Activated CD8-positive, alpha-beta memory T cell treated with anti-CD3 and anti-CD28 coated beads, Interleukin-2, amount 50 U/mL, for 24 hours (primary cell): Measurements from ENCODE around the gene ABHD4.
"Not testable (repeated sequence)": the region's sequence is repeated elsewhere in the genome, so short reads cannot be mapped to it uniquely, and the experiment has no call there.

Source experiments
- DNase-seq: peaks from one replicate; pipeline ENCODE4 v3.0.0-alpha.2; 2020; ENCODE audit errors: extremely low read depth

Gene ABHD4

GRCh38 chr14:22561661-22562579, 36.2 kb upstream of the ABHD4 start:
- DNase-seq = no peak

GRCh38 chr14:22563987-22564386, 34.1 kb upstream of the ABHD4 start:
- no peak for DNase-seq

DNA sequence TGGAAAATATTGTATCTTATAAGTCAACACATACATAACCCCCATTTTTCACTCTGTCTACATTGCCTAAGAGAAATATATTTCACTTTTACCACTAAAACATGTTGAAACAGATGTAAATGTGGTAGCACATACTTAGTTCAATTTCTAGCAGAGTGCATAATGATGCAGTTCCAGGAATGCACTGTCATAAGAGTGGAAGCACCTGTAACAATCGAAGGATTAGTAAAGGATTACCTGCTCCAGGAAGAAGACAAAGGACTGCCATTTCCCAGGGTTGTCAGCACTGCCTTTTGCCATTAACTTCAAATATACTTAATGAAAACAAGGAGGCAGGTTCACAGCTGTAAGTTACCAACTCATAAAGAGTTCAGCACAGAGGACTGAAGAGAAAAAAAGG, 33.6 kb upstream of the ABHD4 start:
- DNase-seq = no peak

DNA sequence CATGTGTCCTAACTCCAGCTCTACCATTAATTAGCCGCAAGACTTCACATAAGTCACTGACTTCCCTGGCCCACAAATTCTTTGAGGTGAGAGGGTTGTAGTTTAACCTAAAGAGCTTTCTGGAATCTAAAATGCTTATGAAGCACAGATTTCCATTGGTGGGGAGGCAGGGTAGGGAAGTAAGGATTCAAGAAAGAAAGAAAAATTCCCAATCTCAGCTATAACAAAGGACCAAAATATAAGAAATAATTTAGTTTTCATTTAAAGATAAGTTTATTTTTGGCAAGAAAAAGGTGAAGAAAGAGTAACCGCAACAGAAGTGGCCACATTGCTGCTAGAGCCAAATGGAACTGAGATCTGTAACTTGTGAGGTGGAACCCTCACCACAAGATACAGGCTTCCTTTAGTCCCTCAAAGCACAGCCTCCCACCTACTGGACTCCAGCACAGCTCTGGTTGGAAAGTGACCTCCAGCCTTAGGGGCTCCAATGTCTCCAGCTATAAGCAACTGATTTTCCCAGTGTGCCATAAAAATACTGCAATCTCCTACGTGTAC, 32.6 kb upstream of the ABHD4 start:
- DNase-seq = no peak

DNA sequence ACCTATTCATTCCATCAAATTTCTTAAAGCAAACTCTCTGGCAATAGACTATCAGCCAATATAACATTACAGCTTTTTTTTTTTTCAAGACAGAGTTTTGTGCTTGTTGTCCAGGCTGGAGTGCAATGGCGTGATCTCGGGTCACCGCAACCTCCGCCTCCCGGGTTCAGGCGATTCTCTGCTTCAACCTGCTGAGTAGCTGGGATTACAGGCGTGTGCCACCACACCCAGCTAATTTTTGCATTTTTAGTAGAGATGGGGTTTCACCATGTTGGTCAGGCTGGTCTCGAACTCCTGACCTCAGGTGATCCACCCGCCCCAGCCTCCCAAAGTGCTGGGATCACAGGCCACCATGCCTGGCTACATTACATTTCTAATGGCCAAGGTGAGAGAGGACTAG, 31.8 kb upstream of the ABHD4 start:
- DNase-seq = not testable (repeated sequence)

DNA sequence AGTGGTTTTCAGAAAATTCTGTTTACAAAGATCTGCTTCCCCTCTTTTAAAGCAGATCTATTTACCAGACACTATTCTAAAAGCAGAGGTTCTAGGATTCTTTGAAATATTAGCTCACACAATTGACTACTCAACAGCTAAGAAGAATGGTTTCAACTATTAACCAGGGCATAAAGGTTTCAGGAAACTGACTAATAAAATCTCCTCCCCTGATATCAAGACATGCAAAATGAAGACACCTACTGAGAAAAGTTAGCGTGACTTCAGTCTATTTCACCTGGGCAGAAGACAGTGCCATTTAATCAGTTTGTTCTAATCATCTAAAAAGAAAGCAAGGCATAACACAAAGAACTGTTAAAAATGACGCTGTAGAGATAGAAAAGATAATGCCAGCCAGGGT, 31.3 kb upstream of the ABHD4 start:
- DNase-seq = no peak

GRCh38 chr14:22567437-22567836, 30.7 kb upstream of the ABHD4 start:
- no peak for DNase-seq

GRCh38 chr14:22569106-22569736, 28.9 kb upstream of the ABHD4 start:
- DNase-seq = no peak

DNA sequence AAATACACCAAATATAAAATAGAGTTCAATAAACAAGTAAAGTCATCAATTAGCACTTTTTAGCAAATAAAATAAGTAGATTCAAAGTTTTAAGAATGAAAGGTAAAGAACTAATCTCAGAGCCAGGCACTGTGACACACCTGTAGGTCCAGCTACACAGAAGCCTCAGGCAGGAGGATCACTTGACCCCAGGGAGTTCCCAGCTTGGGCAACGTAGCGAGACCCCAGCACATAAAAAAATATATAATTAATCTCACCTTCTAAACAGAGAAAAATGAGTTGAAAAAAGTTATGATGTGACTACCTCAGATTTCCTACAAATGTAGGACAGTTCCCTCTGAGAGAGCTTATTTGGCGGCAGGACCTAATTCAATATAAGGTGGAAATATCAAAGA, 28.4 kb upstream of the ABHD4 start:
- DNase-seq = no peak

DNA sequence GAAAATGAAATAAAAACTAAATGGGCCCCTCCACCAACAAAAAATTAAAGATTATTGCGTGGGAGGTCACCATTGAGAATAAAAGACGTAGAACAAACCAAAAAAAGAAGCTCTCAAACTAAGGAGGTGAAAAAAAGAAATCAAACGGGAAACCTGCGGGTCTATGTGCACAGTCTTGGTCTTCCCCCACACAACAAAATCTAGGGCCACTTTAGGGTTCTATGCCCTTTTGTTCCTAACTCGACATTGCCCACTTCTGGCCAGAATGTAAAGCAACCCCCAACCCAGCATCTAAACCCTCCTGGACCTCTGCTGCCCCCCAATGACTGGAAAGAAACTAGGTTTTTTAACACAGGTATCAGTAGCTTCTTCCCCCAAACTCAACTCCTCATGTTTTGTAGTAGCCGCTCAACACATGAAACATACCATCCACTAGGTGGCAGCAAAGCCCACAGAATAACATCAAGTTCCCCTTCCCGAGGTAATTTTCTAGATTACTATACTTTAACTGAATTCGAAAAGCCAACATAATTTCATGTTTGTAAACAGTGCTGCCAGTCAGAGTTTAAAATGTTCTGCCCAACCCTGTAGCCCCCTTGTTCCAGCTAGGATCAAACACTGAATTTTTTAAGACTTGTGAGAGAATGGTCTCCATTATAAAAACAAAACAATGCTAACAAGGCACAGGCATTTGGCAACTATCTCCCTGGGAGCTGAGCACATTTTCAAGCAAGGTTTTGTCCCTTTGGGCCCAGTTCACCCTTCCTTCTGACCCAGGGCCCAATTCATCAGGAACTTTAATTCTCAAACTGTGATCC, 27.8 kb upstream of the ABHD4 start:
- no peak for DNase-seq

DNA sequence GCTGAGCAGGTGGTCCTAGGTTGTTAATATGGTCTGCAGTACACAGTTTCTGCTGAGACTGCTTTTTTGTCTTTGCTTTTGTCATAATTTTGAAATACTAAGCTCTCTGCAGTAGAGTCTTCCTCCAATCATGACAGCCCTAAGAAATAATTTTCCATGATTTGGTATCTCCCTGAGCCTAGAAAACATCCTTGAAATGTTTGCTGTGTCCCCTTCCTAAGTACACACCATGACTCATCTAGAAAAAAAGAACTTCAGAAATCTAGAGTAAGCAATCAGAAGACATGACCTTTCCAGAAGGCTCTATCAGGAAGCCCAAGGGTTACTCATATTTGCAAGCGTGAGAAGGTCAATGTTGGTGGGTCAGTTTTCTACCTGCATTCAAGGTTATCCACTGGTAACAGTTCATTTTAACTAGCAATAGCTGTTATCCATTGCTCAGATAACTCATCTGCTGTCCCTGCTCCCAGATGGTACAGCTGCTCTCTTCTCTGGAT, 25.5 kb upstream of the ABHD4 start:
- no peak for DNase-seq

DNA sequence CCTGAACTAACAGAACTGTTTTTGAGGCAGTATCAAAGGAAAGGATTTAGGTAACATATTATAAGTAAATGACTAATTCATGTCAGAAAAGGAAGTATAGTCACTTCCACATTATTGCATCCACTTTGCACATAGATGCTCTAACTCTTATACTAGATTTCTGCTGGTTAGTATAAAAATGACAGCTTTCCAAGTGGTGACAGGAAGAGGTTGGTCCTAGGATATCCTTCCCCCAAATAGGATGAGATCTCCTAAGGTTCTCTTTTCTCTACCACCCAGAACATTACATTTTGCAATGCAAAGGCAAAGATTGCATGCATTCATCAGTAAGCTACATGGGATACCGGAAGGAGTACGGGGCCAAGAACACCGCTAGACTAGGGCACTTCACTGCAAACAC, 24.3 kb upstream of the ABHD4 start:
- no peak for DNase-seq

DNA sequence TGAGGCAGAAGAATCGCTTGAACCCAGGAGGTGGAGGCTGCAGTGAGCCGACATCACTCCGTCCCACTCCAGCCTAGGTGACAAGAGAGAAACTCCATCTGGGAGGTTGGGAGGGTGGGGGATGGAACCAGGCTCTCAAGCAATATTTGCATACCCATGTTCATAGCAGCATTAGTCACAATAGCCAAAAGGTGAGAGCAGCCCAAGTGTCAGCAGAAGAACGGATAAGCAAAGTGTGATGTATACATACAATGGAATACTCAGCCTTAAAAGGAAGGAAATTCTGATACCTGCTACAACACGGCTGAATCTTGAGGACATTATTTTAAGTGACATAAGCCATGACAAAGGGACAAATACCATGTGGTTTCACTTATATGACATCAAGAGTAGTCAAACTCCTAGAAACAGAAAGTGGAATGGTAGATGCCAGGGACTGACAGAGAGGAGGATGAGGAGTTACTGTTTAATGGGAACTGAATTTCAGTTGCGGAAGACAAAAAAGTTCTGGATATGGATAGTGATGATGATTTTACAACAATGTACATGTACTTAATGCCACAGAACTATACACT, 20.7 kb upstream of the ABHD4 start:
- DNase-seq = no peak

- no peak for DNase-seq
Measured at GRCh38 chr14:22579236-22579635, 18.9 kb upstream of the ABHD4 start.

DNA sequence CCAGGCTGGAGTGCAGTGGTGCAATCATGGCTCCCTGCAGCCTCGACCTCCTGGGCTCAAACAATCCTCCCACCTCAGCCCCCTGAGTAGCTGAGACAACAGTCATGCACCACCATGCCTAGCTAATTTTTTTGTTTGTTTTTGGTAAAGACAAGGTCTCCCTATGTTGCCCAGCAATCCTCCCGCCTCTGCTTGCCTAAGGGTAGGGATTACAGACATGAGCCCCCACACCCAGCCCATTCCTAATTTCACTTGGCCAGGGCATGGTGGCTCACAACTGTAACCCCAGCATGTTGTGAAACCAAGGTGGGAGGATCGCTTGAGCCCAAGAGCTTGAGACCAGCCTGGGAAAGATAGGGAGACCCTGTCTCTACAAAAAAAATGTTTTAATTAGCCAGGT, 18.2 kb upstream of the ABHD4 start:
- no peak for DNase-seq

DNA sequence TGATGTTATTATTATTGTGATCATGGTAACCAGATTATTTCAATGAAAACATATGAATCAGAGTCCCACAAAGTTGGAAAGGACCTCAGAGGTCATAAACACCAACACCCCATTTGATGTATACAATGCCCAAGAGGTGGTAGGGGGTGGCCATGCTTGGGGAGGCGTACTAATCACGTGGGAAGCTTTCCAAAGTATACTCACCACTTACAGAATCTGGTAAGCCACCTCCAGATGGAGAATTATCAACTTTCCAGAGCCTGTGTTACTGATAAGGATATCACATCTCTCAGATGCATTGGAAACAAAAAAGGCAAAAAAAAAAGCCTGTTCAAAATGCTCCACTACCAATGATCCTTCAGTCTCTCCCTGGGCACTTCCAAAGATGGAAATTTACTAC, 17.5 kb upstream of the ABHD4 start:
- no peak for DNase-seq

DNA sequence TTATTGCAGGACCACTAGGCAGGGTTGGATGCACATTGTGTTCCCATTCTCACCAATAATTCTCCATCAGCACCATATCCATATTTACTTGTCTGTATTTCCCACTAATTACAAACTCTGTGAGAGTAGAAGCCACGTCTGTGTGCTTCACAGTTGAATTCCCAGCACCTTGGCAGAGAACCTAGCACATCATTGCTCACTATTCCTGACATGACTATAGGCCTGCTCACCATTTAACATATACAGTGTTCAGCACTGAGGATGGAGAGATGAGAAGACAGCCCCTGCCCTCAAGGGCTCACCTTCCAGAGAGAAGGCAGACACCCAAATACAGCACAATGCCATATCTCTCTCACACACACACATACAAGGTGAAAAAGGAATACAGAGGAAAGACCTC, 14.1 kb upstream of the ABHD4 start:
- DNase-seq = no peak

GRCh38 chr14:22587247-22587646, 10.9 kb upstream of the ABHD4 start:
- no peak for DNase-seq

DNA sequence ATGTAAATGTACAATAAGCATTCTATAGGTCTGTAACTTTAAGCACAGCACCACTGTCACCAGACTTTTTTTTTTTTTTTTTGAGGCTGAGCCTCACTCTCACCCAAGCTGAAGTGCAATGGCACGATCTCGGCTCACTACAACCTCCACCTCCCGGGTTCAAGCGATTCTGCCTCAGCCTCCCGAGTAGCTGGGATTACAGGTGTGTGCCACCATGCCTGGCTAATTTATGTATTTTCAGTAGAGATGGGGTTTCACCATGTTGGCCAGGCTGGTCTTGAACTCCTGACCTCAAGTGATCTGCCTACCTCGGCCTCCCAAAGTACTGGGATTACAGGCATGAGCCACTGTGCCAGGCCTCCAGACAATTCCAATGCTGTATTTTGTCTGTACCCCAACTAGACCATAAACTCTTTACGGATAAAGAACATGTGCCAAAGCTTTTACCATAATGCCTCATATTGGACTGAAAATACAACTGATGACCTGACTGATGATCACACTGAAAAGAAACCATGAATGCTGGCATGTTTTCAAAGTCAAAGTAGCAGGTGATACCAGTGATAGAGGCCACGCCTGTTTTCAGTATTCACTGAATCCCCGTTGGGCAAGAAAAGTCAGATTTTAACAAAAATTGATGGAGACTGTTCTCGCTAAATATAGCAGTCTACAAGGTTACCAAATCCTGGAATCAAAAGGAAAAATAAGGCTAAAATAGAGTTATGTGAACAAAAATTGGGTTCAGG, 10.2 kb upstream of the ABHD4 start:
- not testable (repeated sequence) for DNase-seq

DNA sequence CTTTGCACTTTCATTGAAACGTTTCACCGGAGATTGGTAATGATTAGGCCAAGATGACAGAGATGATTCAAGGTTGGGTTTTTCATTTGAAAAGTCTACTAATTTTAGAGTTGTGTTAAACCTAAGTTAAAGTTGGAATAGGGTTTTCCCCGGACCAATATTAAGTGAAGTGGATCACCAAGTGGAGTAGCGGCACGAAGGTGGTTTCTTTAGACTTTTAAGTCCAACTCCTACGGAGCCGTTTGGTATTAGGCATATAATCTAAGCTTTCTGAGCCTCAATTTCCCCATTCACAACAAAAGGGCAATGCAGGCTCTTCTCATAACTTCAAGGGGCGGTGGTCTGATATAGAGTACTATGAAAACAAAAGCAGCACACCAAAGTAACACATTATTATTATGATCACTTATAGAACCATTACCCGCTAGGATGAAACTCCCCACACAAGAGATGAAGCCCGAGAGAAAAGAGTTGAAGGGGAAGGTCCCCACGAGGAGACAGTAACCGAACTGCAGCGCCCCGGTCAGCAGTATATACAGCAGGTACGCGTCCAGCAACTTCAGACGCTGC, 9.5 kb upstream of the ABHD4 start:
- no peak for DNase-seq
